Tibial nerve (tissue), 4 donors: ENCODE data around the gene RAB8B. TPM values are rescaled to one million over a fixed set of nuclear protein-coding genes. Genes with fewer than 3 reads are reported as not detected.

Source experiments
- DNase-seq, 2 donors: peaks; one replicate each; pipeline ENCODE4 v3.0.0-alpha.2; 2019; ENCODE audit warnings: low spot score in 2 of 2
- H3K27ac ChIP-seq, 4 donors: fragments of 200-600 bp; sonication (generic) in 3 of 4; one replicate each; pipeline ENCODE4 v1.5.1; 2017 to 2019; ENCODE audit warnings: mild to moderate bottlenecking in 1 of 4
- H3K27me3 ChIP-seq, 2 donors: fragments of 200-600 bp; sonication (generic) in 1 of 2; one replicate each; pipeline versions ENCODE4 v1.5.1 to v1.6.0; 2017 to 2019
- H3K36me3 ChIP-seq, 3 donors: fragments of 200-600 bp; sonication (generic); one replicate each; pipeline ENCODE4 v1.5.1; 2018 to 2019
- H3K4me1 ChIP-seq, 4 donors: fragments of 200-600 bp; sonication (generic) in 3 of 4; one replicate each; pipeline ENCODE4 v1.5.1; 2017 to 2019
- H3K4me3 ChIP-seq, 4 donors: fragments of 200-600 bp; sonication (generic) in 3 of 4; one replicate each; pipeline ENCODE4 v1.5.1; 2017 to 2019; ENCODE audit warnings: mild to moderate bottlenecking in 1 of 4, moderate library complexity in 1 of 4
- H3K9me3 ChIP-seq, 4 donors: fragments of 200-600 bp; sonication (generic) in 3 of 4; one replicate each; pipeline ENCODE4 v1.5.1; 2017 to 2019
- EP300 ChIP-seq, 2 donors: sonication (generic); formaldehyde crosslinking; IDR thresholded peaks; one replicate each; pipeline ENCODE4 v1.6.1; 2017; ENCODE audit warnings: antibody characterized with exemption in 2 of 2, mild to moderate bottlenecking in 1 of 2
- POLR2A ChIP-seq, 2 donors: fragments of 450-650 bp; IDR thresholded peaks; one replicate each; pipeline ENCODE4 v1.6.1; 2017; ENCODE audit warnings: antibody characterized with exemption in 2 of 2, mild to moderate bottlenecking in 2 of 2, moderate library complexity in 2 of 2
- WGBS, 2 donors: methylation state at CpG; one replicate each; pipeline ENCODE4 v1.1.5; 2018; 5-methylcytosine and 5-hydroxymethylcytosine counted together
- total RNA-seq, 4 donors: library from RNA; depleted of rRNA; stranded (reverse); fragments of >200 nt; gene quantifications; one replicate each; pipeline ENCODE4 v1.1.0, GENCODE V29; 2016
- TF ChIP-seq, protein P1 (sequence below), 5 experiments: fragments of 200-600 bp in 3 of 5; fragments of 450-650 bp in 2 of 5; sonication (generic) in 3 of 5; IDR thresholded peaks; one replicate each; pipeline ENCODE4 v1.5.1; 2016 to 2019; ENCODE audit warnings: antibody characterized with exemption in 5 of 5, mild to moderate bottlenecking in 3 of 5, moderate library complexity in 2 of 5

Gene RAB8B
- total RNA-seq, 4 donors from 2014 or later = 32.9 to 45.0 (median 42.5) TPM

DNA sequence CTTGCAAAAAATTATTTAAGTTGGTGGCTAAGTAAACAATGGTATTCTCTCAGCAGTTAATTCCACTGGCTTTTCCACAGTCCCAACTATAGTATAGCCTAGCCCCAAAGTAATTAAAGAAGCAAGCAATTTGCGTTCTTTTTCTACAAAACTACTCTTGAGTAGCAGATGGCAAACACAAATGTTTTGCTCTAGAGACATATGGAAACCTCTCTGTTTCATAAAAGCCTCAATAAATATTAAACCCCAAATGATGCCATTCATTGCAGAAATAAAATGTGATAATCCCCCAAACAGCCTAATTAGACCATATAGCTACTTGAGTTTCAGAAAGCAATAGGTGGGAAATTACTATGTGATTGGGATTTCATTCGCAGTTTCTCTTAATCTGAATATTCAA, 8.7 kb upstream of the RAB8B start:
- TF ChIP-seq, protein P1, sequence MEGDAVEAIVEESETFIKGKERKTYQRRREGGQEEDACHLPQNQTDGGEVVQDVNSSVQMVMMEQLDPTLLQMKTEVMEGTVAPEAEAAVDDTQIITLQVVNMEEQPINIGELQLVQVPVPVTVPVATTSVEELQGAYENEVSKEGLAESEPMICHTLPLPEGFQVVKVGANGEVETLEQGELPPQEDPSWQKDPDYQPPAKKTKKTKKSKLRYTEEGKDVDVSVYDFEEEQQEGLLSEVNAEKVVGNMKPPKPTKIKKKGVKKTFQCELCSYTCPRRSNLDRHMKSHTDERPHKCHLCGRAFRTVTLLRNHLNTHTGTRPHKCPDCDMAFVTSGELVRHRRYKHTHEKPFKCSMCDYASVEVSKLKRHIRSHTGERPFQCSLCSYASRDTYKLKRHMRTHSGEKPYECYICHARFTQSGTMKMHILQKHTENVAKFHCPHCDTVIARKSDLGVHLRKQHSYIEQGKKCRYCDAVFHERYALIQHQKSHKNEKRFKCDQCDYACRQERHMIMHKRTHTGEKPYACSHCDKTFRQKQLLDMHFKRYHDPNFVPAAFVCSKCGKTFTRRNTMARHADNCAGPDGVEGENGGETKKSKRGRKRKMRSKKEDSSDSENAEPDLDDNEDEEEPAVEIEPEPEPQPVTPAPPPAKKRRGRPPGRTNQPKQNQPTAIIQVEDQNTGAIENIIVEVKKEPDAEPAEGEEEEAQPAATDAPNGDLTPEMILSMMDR (IDR thresholded peaks at IDR 0.05) = no peak
- TF ChIP-seq EP300 (IDR thresholded peaks at IDR 0.05) (no peak), POLR2A (IDR thresholded peaks at IDR 0.05) (no peak)
- Histone ChIP-seq H3K36me3 (no peaks in the 10 kb centered on the region), H3K4me3 (no peak overlapping the region), H3K27ac (no peak overlapping the region), H3K27me3 (no peaks in the 10 kb centered on the region), H3K4me1 (no peaks in the 10 kb centered on the region), H3K9me3 (no peaks in the 10 kb centered on the region)
- no peak for DNase-seq
- WGBS, 2 donors = 91 to 92% methylated on average over 2 of the region's 2 CpGs

DNA sequence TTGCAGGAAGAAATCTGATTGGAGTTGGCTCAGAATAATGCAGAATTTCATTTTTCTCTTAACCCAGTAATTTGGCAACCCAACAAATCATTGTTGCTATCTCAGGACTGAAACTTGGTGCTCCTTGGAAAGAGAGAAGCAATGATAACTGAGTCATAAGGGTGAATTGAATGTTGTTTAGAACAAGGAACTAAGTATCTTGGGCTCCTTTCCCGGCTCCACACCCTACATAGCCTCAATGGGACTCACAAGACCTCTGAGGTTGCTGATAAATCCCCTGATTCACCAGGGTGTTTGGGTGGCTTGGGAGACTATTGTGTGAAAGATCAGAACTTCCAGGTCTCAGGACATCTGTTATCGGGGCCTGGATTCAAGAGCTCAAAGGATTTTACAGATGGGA, 7.8 kb upstream of the RAB8B start:
- Histone ChIP-seq H3K4me3 (no peak overlapping the region), H3K36me3 (no peaks in the 10 kb centered on the region), H3K4me1 (no peaks in the 10 kb centered on the region), H3K27me3 (no peaks in the 10 kb centered on the region), H3K9me3 (no peaks in the 10 kb centered on the region), H3K27ac (no peak overlapping the region)
- WGBS, 2 donors = 82 to 85% methylated on average over 2 of the region's 2 CpGs
- TF ChIP-seq POLR2A (IDR thresholded peaks at IDR 0.05) (no peak), EP300 (IDR thresholded peaks at IDR 0.05) (no peak)
- TF ChIP-seq, protein P1 (IDR thresholded peaks at IDR 0.05) = no peak
- DNase-seq = no peak

DNA sequence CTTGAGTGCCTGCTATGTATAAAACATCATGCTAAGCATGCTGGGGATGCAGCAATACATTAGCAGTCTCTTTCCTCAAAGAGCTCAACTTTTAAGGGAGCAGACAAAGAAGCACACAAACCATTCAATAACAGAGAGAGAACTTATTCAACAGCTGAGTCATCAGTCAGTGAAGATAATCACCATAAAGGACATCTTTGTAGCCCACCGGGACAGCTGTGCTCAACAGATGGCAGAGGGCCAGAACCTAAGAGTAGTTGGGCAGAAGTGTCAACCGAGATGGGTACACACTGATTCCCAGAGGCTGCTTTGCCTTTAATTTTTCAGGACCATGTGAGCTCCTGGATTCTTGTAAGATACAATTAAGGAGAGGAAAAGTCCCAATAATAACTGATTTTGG, 4.2 kb upstream of the RAB8B start:
- Histone ChIP-seq H3K4me1 (peaks cover 0 to 6% (median 0%) of the 10 kb centered on the region in 4 donors), H3K9me3 (no peaks in the 10 kb centered on the region), H3K27ac (no peak overlapping the region), H3K36me3 (no peaks in the 10 kb centered on the region), H3K4me3 (no peak overlapping the region), H3K27me3 (no peaks in the 10 kb centered on the region)
- DNase-seq = no peak
- TF ChIP-seq, protein P1 (IDR thresholded peaks at IDR 0.05) = no peak
- no peak for TF ChIP-seq EP300 (IDR thresholded peaks at IDR 0.05)
- no peak for TF ChIP-seq POLR2A (IDR thresholded peaks at IDR 0.05)
- WGBS, 2 donors = 34 to 48% methylated on average over 2 of the region's 2 CpGs

DNA sequence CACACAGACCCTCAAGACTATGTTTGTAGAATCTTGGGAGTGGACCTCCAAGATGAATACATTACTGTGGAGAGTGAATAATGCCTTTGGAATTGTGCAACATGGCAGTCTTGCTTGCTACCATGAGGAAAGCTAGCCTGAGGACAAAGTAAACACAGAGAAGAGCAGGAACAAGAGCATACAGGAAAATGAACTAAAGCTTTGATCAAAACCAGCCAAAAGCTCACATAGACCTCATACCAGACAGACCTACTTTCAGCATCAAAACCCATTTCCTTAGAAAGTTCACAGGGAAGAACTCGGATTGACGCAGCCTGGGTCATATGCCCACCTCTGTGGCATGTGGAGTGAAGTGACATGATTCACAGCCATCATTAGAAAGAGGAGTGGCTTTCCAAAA, 3.3 kb upstream of the RAB8B start:
- Histone ChIP-seq H3K4me3 (no peak overlapping the region), H3K27me3 (no peaks in the 10 kb centered on the region), H3K9me3 (no peaks in the 10 kb centered on the region), H3K4me1 (peaks cover 0 to 12% (median 2%) of the 10 kb centered on the region in 4 donors), H3K27ac (no peak overlapping the region), H3K36me3 (no peaks in the 10 kb centered on the region)
- DNase-seq = no peak
- TF ChIP-seq POLR2A (IDR thresholded peaks at IDR 0.05) (no peak), EP300 (IDR thresholded peaks at IDR 0.05) (no peak)
- TF ChIP-seq, protein P1 (IDR thresholded peaks at IDR 0.05) = no peak
- WGBS, 2 donors = 77 to 80% methylated on average over 2 of the region's 2 CpGs

DNA sequence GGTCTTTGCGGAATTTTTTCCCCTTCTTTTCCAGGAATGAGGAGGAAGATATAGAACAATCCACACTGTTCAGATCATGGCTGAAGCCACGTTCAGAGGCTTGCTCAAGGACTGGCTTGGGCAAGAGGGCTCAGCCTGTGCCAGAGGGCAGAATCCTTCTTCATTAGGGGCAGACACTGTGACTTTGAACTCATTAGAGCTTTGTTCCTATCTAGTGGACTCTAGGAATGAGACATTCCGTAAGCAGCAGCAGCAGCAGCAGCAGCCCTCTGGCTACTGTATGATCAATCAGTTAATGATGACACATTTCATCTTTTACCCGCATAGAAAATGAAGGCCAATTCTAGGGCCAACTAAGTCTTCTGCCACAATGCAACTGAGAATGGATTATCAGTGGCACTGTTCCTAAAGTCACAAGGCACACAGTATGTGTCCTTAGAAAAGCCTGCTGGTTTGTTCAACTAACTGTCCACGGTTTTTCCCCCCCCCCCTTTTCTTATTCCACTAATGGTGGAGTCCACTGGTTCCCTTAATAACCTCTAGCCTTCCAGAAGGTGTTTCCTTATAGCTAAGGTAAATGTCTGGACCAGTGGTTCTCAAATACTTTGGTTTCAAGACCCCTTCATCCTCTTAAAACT, 1.7 kb upstream of the RAB8B start:
- TF ChIP-seq, protein P1 (IDR thresholded peaks at IDR 0.05) = no peak
- TF ChIP-seq EP300 (IDR thresholded peaks at IDR 0.05) (no peak), POLR2A (IDR thresholded peaks at IDR 0.05) (no peak)
- H3K36me3 ChIP-seq = no peaks in the 10 kb centered on the region
- no peak for DNase-seq
- H3K27me3 ChIP-seq = no peaks in the 10 kb centered on the region
- peaks cover 0 to 29% (median 16%) of the 10 kb centered on the region in 4 donors for H3K4me1 ChIP-seq
- no peak overlapping the region for H3K4me3 ChIP-seq
- 80 to 90% methylated on average over 5 of the region's 5 CpGs for WGBS, 2 donors
- no peaks in the 10 kb centered on the region for H3K9me3 ChIP-seq
- H3K27ac ChIP-seq = no peak overlapping the region
